ENCODE data around the gene VASH2.
"Not testable (repeated sequence)": the region's sequence is repeated elsewhere in the genome, so short reads cannot be mapped to it uniquely, and the experiment has no call there.

Gene VASH2

GRCh38 chr1:212981571-212982328 lies 31.4 kb downstream of the VASH2 start:
- DNase-seq: no peak

GRCh38 chr1:212982430-212983152 lies 32.2 kb downstream of the VASH2 start:
- DNase-seq: no peak

- DNase-seq: no peak
Observed at GRCh38 chr1:212983482-212983881, 33.1 kb downstream of the VASH2 start.

GRCh38 chr1:212984522-212985291 lies 34.4 kb downstream of the VASH2 start:
- no peak for DNase-seq

GRCh38 chr1:212986551-212986950 lies 36.2 kb downstream of the VASH2 start:
- no peak for DNase-seq

- no peak for DNase-seq
Observed at GRCh38 chr1:212987702-212988322, 37.5 kb downstream of the VASH2 start.

GRCh38 chr1:212990276-212990675 lies 39.9 kb downstream of the VASH2 start:
- DNase-seq: no peak

- DNase-seq: not testable (repeated sequence)
Observed at GRCh38 chr1:212993960-212994359, 43.6 kb downstream of the VASH2 start.

- no peak for DNase-seq
Observed at GRCh38 chr1:212994926-212995325, 44.6 kb downstream of the VASH2 start.

GRCh38 chr1:213003256-213003655 lies 52.9 kb downstream of the VASH2 start:
- DNase-seq: no peak

GRCh38 chr1:213008564-213008963 lies 58.2 kb downstream of the VASH2 start:
- DNase-seq: no peak

GRCh38 chr1:213014642-213015041 lies 64.3 kb downstream of the VASH2 start:
- DNase-seq: no peak

- DNase-seq: peak; percentile 97
Observed at GRCh38 chr1:213015099-213016050, 65.0 kb downstream of the VASH2 start, which contains the start of gene ANGEL2. Gene ANGEL2, minus strand, starts transcription at chr1:213015867. Its CDS starts 196 bp downstream, at chr1:213015671.

- no peak for DNase-seq
Observed at GRCh38 chr1:213017447-213018273, 67.3 kb downstream of the VASH2 start.

GRCh38 chr1:213019450-213019849 lies 69.1 kb downstream of the VASH2 start:
- DNase-seq: no peak

GRCh38 chr1:213020016-213020415 lies 69.7 kb downstream of the VASH2 start:
- no peak for DNase-seq

- DNase-seq: not testable (repeated sequence)
Observed at GRCh38 chr1:213027024-213027423, 76.7 kb downstream of the VASH2 start.

GRCh38 chr1:213032651-213033050 lies 82.3 kb downstream of the VASH2 start:
- no peak for DNase-seq

- no peak for DNase-seq
Observed at GRCh38 chr1:213034713-213035112, 84.4 kb downstream of the VASH2 start.

GRCh38 chr1:213035573-213035972 lies 85.2 kb downstream of the VASH2 start:
- DNase-seq: no peak

Data from activated naive CD4-positive, alpha-beta T cell treated with Interleukin-2 at 50 U/mL for 16 hours (primary cell).